Left cardiac atrium (tissue), 4 donors: Measurements from ENCODE around the gene RHPN2. TPM values are rescaled to one million over a fixed set of nuclear protein-coding genes. Genes with fewer than 3 reads are reported as not detected.
A peak's percentile ranks its signal among the peaks of the same experiment; 100 is the strongest.
"Not testable (repeated sequence)": the region's sequence is repeated elsewhere in the genome, so short reads cannot be mapped to it uniquely, and the experiment has no call there.

ENCODE experiments used
- ATAC-seq, 2 donors: fragments of 200-7000 bp; cut with Tn5 transposase; one replicate each; pipeline ENCODE4 v1.9.1; 2020; ENCODE audit warnings: mild to moderate bottlenecking in 2 of 2, moderate library complexity in 2 of 2
- DNase-seq: peaks from one replicate; pipeline ENCODE4 v3.0.0-alpha.2; 2020
- intact Hi-C, 2 donors: fragments of 100-400 bp; cut with DNase I; formaldehyde crosslinking; loops; one replicate each; pipeline versions ENCODE4 v1.14.1 to v1.15.1; 2022 to 2023
- total RNA-seq, 2 donors: library from RNA; stranded (reverse); fragmentation: NEBNext Ultra II Directional; extraction: Animal tissue kit (Norgen Biotek cat#: 25700); gene quantifications; one replicate each; pipeline ENCODE4 v1.2.1, GENCODE V29; 2021
- donor health status: DM: no; HTN: yes; CAD: no.
- donor health status: DM: no; HTN: yes; CAD: no; lungs with severe emphysema.
- donor health status: DM: yes; HTN: yes; CAD: no.
- donor health status: Dilated cardiomyopathy.

Gene RHPN2
- total RNA-seq, 2 donors from 2014 or later: 1.8 to 3.2 TPM

DNA sequence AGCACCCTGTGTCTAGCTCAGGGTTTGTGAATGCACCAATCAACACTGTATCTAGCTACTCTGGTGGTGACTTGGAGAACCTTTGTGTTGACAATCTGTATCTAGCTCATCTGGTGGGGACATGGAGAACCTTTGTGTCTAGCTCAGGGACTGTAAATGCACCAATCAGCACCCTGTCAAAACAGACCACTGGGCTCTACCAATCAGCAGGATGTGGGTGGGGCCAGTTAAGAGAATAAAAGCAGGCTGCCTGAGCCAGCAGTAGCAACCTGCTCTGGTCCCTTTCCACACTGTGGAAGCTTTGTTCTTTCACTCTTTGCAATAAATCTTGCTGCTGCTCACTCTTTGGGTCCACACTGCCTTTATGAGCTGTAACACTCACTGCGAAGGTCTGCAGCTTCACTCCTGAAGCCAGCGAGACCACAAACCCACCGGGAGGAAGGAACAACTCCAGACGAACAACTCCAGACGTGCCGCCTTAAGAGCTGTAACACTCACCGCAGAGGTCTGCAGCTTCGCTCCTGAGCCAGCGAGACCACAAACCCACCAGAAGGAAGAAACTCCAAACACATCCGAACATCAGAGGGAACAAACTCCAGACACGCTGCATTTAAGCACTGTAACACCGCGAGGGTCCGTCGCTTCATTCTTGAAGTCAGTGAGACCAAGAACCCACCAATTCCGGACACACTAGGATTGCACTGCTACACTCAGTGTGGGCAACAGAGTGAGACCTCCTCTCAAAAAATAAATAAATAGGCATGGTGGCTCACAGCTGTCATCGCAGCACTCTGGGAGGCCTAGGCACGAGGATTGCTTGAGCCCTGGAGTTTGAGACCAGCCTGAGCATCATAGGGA, 27.3 kb downstream of the RHPN2 start:
- intact Hi-C loops, ATAC-seq, DNase-seq: not testable (repeated sequence)

DNA sequence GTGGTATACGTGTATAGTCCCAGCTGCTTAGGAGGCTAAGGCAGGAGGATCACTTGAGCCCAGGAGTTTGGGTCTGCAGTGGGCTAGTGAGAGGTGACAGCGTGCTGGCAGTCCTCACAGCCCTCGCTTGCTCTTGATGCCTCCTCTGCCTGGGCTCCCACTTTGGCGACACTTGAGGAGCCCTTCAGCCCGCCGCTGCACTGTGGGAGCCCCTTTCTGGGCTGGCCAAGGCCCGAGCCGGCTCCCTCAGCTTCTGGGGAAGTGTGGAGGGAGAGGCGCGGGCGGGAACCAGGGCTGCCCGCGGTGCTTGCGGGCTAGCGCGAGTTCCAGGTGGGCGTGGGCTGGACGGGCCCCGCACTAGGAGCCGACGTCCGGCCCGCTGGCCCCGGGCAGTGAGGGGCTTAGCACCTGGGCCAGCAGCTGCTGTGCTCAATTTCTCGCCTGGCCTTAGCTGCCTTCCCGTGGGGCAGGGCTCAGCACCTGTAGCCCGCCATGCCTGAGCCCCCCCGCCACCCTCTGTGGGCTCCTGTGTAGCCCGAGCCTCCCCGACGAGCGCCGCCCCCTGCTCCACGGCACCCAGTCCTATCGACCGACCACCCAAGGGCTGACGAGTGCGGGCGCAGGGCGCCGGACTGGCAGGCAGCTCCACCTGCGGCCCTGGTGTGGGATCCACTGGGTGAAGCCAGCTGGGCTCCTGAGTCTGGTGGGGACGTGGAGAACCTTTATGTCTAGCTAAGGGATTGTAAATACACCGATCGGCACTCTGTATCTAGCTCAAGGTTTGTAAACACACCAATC, 28.1 kb downstream of the RHPN2 start:
- DNase-seq, ATAC-seq, intact Hi-C loops: not testable (repeated sequence)

DNA sequence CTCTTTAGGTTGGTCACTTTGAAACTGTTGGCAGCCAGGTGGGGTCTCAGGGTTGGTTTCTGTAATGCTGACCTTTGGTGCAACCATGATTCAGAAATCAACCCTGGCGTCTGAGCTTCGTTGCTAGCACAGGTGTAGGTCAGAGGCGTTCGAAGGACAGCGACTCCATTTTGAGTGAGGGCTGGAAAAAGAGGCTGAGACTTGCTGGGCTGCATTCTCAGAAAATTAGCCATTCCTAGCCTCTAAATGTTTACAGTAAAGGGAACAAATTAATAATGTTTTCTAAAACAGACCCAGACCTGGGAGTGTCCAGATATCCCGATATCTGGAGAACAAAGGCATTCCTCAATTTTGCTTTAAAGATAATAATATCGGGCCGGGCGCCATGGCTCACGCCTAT, 29.2 kb downstream of the RHPN2 start:
- ATAC-seq: no peak
- no peak for DNase-seq
- intact Hi-C loops: no loop called here

DNA sequence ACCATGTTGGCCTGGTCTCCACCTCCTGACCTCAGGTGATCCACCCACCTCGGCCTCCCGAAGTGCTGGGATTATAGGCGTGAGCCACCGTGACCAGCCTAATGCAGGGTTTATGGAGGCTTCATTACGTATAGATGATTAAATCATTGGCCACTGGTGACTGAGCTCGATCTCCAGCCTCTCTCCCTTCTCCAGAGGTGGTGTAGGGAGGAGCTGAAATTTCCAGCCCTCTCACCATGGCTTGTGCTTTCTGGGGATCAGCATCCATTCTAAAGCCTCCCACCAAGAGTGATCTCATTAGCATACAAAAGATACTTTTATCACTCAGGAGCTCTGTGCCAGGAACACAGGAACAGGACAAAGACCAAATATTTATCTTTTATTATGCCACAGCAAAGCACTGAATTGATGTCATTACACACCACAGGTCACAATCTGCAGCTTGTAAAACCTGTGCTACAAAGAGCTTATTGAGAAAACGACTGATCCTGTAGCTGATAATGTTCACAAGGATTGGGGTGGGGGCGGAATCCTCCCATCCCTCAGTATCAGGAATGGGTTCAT, 32.4 kb downstream of the RHPN2 start:
- ATAC-seq: no peak
- intact Hi-C loops: no loop called here
- DNase-seq: no peak

DNA sequence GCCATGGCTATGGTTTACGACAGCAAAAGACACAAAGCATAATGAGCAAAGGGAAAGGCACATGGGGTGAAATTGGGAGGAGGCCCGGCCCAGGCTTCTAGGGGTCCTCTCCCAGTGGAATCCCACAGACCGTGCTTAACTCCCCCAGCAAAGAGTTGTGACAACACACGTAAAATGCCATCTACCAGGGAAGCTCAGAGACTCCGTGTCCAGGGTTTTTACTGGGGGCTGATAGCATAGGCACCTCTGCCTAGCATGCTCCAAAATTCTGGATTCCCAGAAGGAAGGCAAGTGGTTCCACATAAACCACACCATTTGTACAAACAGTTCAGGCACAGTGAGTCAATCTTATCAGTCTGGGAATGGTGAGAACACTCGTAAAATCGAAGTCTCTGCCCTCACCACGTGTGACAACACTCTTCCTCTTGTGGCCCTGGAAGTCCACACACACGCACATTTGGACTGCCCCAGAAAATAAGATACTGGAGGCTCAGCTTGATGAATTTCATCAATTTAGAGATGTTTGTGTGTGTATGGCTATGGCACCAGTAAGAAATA, 34.9 kb downstream of the RHPN2 start:
- intact Hi-C loops: no loop called here
- DNase-seq (no peak), ATAC-seq (no peak)

DNA sequence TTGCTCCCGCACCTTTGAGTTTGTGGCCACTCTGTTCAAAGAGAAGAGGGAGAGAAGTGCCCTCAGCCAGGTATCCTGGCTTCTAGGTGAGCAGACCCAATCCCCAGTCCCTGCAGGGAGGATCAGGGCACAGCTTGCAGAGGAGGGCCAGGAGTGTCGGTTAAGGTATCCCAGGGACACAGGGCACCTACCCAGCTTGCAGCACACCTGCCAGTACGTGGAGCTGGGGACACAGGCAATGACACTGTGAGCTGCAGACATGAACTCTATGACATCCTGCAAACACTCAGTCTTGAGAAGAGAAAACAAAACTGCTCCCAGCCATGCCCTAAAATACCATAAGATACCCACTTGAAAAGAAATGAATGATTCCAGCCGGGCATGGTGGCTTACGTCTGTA, 38.1 kb downstream of the RHPN2 start:
- ATAC-seq, intact Hi-C loops, DNase-seq: not testable (repeated sequence)

DNA sequence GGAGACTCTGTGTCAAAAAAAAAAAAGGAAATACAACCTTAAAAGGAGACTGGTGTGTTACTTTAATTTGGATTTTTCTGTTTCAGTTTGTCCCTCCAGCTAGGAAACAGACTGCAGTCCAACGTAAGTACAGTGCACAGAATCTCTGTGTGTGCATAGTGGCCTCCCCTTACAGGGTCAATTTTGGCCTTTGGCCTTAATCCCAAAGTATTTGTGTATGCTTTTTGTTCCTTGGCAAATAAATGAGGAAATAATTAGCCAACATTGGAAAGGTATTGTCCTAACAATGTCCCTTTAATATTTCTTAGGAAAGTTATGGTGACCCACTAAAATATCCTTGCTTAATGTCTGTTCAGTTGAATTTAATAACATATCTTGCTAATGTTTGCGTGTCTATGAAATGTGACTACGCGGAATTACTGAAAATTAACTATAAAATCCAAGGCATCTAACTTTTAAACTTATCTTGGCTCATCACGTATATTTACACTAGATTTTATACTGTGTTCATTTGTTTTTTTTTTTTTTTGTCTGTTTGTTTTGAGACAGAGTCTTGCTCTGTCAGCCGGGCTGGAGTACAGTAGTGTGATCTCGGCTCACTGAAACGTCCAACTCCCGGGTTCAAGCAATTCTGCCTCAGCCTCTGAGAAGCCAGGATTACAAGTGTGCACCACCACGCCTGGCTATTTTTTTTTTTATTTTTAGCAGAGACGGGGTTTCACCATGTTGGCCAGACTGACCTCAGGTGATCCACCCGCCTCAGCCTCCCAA, 39.0 kb downstream of the RHPN2 start:
- DNase-seq, ATAC-seq, intact Hi-C loops: not testable (repeated sequence)

DNA sequence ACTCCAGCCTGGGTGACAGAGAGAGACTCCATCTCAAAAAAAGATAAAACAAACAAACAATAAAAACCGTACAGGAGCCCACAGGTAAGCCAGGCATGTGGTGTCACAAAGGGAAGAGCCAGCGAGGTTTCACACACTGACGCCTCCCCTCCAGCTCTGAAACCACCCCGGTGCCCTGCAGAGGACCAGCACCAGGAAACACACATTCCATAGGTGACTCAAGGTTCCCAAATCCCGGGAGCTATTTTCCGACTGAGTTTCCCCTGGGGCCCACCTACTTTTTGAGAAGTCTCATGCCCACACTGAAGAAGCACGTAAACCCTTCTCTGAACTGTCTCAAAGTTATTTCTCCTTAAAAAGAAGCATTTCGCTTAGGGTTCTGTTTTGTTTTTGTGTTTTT, 40.3 kb downstream of the RHPN2 start:
- intact Hi-C loops: no loop called here
- DNase-seq (no peak), ATAC-seq (no peak)

DNA sequence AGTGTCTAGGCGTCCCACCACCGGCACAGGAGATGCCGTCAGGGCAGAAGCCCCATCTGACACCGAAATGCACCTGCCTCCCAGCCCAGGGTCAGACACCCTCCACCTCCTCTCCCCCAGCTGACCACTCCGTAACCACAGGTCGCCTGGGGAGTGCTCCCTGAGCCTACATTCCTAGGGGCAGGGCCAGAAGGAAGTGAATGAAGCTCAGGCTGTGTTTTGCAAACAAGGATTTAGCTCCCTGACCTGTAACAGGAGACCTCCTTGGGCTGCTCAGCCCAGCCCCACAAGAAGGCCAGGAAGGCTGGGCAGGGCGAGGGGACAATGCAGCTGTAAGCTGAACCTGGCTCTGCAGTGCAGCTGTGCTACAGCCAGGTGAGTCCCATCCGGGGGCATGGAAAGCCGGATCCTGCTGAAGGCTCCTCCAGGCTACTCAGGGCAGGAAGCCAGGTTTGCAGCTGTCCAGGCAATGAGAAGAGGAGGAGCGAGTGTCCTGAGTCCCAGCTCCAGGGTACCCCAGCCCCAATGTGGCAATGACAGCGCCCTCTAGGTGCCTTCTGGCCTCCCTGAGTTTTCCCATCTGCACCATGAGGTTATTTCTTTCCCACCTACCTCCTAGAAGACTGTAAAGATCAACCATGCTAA, 42.1 kb downstream of the RHPN2 start:
- ATAC-seq (no peak), DNase-seq (no peak)
- intact Hi-C loops: no loop called here

DNA sequence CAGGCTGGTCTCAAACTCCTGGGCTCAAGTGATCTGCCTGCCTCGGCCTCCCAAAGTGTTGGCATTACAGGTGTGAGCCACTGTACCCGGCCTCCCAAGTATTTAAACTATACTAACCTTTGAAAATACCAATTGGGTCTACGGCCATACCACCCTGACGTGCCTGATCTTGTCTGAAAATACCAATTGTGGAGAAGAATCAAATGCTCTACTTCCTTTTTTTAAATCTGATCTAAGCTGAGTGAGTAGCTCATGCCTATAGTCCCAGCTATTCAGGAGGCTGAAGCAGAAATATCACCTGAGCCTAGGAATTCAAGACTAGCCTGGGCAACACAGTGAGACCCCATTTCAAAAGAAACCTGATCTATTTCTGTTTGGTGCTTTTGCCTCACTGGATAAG, 53.8 kb downstream of the RHPN2 start:
- DNase-seq, intact Hi-C loops, ATAC-seq: not testable (repeated sequence)

DNA sequence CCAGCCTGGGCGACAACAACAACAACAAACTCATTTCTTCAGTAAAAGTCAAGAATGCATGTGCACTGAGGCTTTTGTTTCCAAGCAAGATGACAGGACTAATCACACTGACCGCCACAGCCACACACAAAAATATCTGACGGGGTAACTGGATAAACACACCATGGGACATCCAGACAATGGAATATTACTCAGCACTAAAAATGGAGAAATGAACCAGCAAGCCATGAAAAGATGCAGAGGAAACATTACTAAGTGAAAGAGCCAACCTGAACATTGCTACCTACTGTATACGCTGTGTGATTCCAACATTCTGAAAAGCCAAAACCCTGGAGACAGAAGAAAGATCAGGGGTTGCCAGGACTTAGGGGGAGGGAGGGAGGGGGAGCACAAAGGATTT, 56.0 kb downstream of the RHPN2 start:
- intact Hi-C loops: no loop called here
- no peak for DNase-seq
- no peak for ATAC-seq

DNA sequence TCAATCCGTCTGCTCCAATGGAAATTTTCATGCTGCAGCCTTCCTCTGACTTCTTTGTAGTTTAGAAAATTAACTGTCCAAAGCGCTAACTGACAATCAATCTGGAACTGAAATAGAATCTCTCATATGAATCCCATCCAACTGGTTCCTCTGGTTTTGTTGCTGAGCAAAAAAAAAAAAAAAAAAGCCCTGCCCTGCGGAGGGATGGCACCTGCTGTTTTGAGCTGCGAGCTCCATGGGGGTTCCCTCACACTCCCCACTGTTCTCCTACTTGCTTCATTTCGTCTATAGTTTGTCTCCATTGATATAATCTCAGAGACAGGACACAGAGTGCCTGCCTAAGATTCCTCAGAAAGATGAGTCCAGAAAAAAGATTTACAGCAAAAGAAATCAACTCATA, 59.2 kb downstream of the RHPN2 start:
- intact Hi-C loops: no loop called here
- no peak for ATAC-seq
- no peak for DNase-seq

DNA sequence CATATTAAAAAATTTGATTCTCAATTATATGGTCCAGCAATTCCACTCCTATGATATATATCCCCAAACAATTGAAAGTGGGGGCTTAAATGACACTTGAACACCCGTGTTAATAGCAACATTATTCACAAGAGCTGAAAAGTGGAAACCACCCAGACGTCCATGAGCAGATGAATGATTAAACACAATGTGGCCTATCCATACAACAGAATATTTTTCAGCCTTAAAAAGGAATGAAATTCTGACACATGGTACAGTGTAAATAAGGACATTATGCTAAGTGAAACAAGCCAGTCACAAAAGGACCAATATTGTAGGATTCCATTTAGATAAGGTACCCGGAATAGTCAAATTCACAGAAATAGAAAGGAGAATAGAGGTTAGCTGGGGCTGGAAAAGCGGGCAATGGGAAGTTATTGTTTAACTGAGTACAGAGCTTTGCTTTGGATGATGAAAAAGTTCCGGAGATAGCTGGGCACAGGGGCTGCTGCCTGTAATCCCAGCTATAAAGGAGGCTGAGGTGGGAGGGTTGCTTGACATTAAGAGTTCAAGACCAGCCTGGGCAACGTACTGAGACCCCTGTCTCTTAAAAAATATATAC, 61.2 kb downstream of the RHPN2 start:
- not testable (repeated sequence) for ATAC-seq

DNA sequence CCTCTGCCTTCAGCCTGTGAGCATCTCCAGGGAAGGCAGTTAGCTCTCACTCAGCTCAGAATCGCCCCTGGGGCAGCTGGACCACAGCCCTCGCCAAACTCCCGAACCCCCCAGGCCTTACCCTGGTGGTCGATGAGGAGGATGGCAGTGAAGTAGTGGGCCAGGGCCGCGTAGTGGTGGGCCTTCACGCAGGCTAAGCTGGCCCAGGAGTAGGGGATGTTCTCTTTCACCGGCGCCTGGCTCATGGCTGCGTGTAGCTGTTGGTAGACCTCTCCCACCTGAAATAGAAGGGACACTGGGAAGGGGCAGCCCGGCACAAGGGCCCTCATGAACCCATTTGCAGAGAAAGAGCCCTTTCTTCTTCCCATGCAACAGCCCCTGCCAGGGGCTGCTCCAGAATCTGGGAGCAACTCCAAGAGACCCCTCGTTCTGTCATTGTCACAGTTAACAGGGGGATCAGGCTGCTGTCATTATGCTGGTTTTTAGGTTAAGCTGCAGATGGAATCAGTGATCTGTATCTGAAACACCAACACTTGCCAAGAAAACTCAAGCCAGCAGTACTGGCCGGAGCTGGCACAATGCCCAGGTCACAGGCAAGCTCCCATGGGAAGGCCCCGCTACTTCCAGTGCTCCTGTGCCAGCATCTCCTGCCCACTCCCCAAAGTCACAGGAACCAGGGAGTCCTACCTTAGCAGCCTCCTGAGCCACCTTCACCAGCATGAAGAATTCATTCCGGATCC, 62.4 kb downstream of the RHPN2 start:
- intact Hi-C loops, DNase-seq: not testable (repeated sequence)
- peak in 1 of 2 donors; percentile 20 for ATAC-seq

More for the DNA sequence above, 61.2 kb downstream of the RHPN2 start:
- intact Hi-C loops, DNase-seq: not testable (repeated sequence)

DNA sequence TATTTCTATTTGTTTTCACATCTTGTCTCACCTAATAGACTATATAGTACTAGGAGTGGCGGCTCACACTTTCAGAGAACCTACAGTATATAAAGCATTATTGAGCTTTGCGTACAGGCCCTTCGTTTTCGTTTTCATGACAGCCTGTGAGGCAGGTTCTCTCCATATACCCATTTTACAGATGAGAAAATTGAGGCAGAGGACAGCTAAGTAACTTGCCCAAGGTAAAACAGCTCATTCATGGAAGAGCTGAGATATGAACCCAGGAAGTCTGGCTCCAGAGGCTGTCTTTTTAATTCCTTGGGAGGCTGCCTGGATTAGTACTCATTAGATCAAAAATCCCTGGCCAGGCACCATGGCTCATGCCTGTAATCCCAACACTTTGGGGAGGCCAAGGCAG, 63.8 kb downstream of the RHPN2 start:
- ATAC-seq (no peak), DNase-seq (no peak)
- intact Hi-C loops: no loop called here

DNA sequence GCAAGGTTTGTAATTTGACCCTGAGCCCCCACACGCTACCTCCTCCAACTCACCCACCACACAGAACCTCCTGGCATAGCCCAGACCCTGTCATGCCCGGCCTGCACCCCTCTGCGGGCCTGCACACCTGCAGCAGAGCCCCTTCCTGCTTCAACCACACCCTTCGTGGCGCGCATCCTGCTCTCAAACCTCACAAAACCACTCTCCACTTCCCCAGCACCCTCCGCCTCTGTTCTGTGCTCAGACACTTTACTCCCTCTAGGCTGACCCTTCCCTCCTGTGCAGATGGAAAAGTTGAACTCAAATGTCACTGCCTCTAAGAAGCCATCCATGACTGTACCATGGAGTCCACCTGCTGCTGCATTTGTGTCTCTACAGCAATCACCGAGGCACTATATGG, 64.2 kb downstream of the RHPN2 start:
- no peak for ATAC-seq
- no peak for DNase-seq
- intact Hi-C loops: no loop called here

DNA sequence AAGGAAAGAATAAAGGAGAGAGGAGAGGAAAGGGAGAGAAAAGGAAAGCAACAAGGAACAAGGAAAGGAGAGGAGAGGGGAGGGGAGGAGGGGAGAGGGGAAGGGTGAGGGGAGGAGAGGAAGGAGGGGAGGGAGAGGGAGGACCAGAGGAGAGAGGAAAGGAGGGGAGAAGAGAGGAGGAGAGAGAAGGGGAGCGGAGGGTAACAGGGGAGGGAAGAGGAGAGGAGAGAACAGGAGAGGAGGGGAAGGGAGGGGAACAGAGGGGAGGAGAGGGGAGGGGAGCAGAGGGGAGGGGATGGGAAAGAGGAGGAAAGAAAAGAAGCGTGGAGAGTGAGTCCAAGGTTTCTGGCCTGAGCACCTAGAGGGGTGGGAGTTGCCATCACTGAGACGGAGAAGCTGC, 66.0 kb downstream of the RHPN2 start:
- no peak for DNase-seq
- intact Hi-C loops: no loop called here
- ATAC-seq: no peak
